GM19452 (cell line): ENCODE data around the gene ZNF521.

Experiments
- ATAC-seq: cut with Tn5 transposase; IDR thresholded peaks from one replicate; pipeline ENCODE4 v1.9.1; 2021; ENCODE audit not compliant: unreplicated experiment

The ZNF521 gene

DNA sequence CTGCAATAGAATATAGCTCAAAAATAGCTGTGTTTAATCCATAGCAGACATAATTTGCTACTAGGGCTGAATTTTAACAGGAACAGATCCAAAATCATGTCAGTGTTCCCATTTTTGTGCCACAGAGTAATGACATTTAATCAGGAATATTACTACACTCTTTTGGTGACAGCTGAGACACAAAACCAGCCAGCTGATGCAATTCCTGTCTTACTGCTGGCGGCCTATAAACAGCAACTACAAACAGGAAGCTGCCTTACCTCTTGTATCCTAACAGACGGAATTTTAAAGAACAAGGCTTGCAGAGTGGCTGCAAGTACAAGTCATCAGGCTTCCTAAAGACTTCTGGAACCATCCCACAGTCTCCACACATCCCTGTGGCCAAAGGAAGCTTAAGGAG is 218.1 kb downstream of the ZNF521 start:
- ATAC-seq, result no peak

DNA sequence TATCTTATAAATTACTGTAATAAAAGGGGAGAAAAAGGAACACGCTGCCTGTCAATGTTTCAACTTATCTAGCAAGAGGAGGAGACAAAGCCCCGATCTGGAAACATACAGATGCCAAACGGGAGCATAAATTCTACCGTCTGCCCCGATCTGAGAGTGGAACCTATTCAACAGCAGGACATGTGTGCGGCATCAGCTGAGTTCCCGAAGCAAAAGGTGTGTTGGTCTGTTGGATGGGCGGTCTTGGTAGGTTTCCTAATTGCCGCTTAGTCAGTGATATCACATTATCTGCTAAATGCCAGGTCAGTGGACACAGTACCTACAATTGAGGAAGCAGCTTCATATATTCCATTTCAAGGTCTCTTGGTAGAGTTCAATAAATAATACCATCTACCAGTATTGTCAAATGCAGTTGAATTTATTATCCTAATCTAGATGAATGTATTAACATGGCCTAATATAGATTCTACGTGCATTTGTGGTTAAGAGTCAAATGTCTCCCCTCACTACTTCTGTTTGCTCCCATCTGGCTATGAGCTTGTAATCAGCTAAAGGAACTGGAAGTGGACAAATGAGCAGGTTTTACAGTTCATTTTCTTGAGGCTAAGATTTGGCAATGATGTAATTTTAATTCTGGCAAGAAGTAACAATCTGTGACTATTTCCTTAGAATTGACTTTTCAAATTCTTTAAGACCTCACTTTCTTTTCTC is 219.0 kb downstream of the ZNF521 start:
- ATAC-seq, result no peak

- ATAC-seq, result no peak
These were observed 225.2 kb downstream of the ZNF521 start for GRCh38 chr18:25126751-25127150.

DNA sequence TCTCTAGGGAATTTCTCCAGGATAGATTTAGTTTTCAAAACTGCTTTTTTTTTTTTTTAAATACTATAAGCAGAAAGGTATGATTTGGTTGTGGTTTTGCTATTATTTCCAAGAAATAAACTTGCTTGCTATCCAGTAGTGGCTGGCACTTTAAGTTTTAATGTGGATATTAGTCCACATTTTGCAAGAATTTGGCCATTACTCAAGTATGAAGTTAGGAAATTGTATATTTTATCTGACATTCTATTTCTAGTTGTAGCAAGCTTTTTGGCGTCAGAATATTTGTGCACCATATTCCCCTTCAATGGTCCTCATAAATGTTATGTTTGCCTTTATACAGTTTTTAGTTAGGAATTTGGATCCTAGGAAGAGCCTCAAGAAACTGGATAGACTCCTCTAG is 226.3 kb downstream of the ZNF521 start:
- no peak for ATAC-seq

GRCh38 chr18:25123438-25124232 is 228.3 kb downstream of the ZNF521 start:
- no peak for ATAC-seq

- no peak for ATAC-seq
These were observed 230.5 kb downstream of the ZNF521 start for GRCh38 chr18:25121442-25121841.

DNA sequence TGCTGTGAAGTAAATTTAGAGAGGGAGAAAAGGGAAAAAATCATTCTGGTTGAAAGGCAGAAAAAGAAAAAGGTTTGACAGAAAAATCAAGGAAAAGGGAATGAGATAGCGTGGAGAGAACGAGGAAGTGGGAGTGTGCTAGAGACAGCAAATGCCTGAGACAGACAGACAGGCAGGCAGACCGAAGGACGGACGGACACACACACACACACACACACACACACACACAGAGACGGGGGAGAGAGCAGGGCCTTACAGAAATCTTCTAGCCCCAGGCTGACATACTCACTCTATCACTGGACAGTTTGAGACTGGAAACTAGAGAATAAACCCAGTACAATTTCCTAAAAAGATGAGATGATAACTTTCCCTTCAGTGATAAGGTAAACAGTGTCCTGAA is 238.4 kb downstream of the ZNF521 start:
- no peak for ATAC-seq

GRCh38 chr18:25112821-25113434 is 239.0 kb downstream of the ZNF521 start:
- no peak for ATAC-seq

DNA sequence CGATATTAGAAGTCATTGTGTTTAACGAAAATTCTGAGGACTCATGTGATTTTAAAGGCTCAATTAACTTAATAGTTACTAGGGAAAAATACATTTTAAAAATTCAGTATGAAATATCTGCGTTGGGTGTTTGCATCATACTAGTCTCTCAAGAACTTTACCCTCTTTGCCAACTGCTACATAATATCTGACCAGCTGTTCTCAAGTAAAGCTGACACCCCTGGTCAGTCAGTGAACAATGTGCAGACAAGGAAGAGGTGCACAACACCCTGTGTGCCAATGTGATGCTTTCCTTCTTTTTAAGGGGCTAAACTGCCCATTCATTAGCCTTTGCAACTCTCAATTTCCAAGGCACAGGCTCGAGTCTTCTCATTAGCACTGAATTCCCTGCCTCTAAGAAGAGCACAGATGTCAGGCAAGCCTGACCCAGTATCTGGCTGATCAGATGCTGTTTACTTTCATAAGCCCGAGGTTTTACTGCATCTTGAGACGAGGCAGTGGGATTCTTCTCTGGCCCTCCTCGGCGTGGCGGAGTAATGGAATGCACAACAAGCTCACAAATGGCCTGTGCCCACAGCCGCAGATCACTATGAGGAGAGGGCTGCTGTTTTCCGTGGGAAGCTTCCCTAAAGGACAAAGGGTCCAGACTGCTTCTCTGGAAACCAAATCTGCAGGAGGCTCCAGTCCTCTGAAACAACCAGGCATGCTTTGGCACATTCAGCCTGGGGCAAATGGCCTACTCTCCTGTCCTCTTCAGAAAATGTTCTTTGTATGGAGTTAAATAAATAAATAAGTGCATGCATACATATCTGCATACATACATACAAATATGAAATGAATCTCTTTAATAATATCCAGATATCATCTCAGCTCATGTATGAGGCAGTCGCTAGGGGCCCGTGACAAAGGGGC is 240.3 kb downstream of the ZNF521 start:
- ATAC-seq, result no peak

- ATAC-seq, result no peak
These were observed 242.5 kb downstream of the ZNF521 start for GRCh38 chr18:25109484-25109883.

DNA sequence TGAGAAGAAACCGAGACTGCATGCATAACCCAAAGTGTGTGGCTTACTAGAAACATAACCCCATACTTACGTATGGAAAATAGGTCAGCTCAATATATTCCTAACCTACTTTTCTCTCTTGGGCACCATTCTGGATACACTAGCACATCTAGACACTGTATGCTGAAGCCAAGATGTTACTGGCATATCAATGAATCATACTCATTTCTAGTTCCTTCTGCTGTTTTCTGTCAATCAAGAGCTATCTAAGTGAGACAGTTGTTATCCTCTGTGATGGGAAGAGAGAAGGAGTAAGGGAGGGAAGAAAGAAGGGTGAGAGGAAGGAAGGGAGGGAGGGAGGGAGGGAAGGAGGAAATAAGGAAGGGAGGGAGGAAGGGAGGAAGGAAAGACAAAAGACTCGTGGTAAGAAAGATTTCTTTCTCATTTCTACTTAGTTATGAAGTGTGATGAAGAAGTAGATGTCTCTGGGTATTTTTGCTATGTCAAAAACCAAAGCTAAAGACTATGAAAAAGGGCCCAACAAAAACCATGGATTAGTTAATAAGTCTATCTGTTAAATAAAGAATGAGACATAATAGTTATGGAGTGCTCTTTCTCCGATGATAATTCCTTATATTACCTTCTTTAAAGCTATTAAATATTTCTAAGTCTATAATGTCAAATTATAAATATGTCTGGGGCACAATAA is 248.4 kb downstream of the ZNF521 start:
- ATAC-seq, result no peak

DNA sequence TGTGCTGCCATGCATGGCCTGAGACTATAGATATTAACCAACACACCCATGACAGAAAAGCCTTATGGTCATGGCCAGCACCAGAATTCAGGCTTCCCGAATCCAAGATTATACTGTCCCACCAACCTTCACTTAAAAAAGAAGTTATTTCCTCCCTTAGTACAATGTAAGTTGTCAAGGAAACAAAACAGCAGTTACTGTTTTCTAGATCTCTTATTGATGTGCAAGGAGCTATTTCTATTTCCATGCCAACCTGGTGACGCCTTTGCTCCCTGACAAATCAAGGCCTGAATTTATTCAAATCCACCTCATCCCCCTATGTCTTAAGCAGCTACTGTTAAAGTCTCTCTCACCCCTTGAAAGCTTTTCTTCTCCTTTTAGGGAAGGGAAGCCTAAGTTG is 249.3 kb downstream of the ZNF521 start:
- ATAC-seq, result no peak

GRCh38 chr18:25100418-25100817 is 251.5 kb downstream of the ZNF521 start:
- no peak for ATAC-seq

- no peak for ATAC-seq
These were observed 252.1 kb downstream of the ZNF521 start for GRCh38 chr18:25099895-25100294.

DNA sequence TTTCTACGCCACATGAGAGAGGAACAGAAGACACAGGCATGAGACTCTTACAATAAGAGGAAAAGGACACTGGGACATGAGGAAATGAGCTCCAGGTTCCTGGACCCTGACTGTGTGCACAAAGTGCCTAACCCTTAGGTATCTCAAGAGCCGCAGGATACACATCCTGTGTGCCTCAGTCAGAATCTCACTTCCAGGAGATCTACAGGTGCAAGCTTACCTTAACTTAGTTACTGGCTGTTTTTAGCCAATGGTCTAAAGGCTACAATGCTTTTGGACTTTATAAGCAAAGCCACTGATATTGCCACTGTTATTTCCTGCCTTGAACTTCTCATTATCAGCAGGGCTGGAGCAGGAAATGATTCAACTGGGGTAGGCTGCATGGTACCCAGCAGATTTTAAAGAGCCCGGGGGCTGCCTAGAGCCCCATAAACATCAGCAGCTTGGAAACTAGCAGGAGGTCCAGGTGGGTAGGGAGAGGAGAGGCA is 254.4 kb downstream of the ZNF521 start:
- ATAC-seq, result no peak

DNA sequence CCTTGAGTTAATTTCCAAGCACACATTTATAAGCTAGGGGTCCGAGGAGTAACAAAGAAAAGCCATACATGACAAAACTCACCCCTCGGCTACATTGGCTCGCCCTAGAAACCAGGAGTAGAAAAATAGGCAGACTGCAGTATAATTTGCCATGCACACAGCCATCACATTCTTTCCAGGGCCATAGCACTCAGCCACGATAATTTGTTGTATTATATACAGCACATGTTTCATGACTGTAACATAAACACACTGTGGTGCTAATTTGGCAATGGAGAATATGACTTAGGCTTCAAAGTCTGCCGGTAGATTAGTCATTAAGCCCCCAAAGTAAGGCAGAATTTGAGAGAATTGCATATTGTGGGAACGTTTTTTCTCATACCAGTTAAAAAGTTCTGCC is 254.9 kb downstream of the ZNF521 start:
- ATAC-seq, result no peak

- ATAC-seq, result no peak
These were observed 258.8 kb downstream of the ZNF521 start for GRCh38 chr18:25093141-25093540.

GRCh38 chr18:25089470-25089869 is 262.5 kb downstream of the ZNF521 start:
- ATAC-seq, result no peak

GRCh38 chr18:25086876-25087275 is 265.1 kb downstream of the ZNF521 start:
- ATAC-seq, result no peak

GRCh38 chr18:25081001-25081400 is 271.0 kb downstream of the ZNF521 start:
- no peak for ATAC-seq
